ENCODE measurements around the gene ABHD5.
"Not testable (repeated sequence)": the region's sequence is repeated elsewhere in the genome, so short reads cannot be mapped to it uniquely, and the experiment has no call there.

ABHD5 gene

GRCh38 chr3:43690400-43691119 lies at the start of gene ABHD5:
ABHD5 (plus strand) TSS chr3:43690938; CDS start chr3:43690993, 55 bp downstream.
- Mint-ChIP-seq H3K4me1 (peaks cover 9 to 33% of the 10 kb centered on the region in 2 donors), H3K9me3 (no peaks in the 10 kb centered on the region), H3K4me3 (peak within 1 kb of the TSS; percentile 89 to 93), H3K27ac (peak within 1 kb of the TSS; percentile 97), H3K27me3 (no peaks in the 10 kb centered on the region), H3K36me3 (peaks cover 0 to 2% of the 10 kb centered on the region in 2 donors)
- ATAC-seq (replicated peaks) (peak; percentile 87 to 90), DNase-seq (peak; percentile 89)

- no peak for ATAC-seq (replicated peaks)
- no peak for DNase-seq
Measured at GRCh38 chr3:43641306-43642114, 49.2 kb upstream of the ABHD5 start.

GRCh38 chr3:43644443-43644842 lies 46.3 kb upstream of the ABHD5 start:
- H3K4me3 Mint-ChIP-seq, result no peak overlapping the region
- ATAC-seq (replicated peaks) (no peak), DNase-seq (no peak)
- no peak overlapping the region for H3K27ac Mint-ChIP-seq
- H3K9me3 Mint-ChIP-seq, result no peaks in the 10 kb centered on the region
- no peaks in the 10 kb centered on the region for H3K36me3 Mint-ChIP-seq
- no peaks in the 10 kb centered on the region for H3K4me1 Mint-ChIP-seq
- H3K27me3 Mint-ChIP-seq, result peaks cover 11 to 26% of the 10 kb centered on the region in 2 donors

More at GRCh38 chr3:43641306-43642114, 49.2 kb upstream of the ABHD5 start:
- H3K9me3 Mint-ChIP-seq, result no peaks in the 10 kb centered on the region
- H3K36me3 Mint-ChIP-seq, result no peaks in the 10 kb centered on the region
- H3K4me1 Mint-ChIP-seq, result peaks cover 0 to 7% of the 10 kb centered on the region in 2 donors
- H3K27ac Mint-ChIP-seq, result no peak overlapping the region
- peaks cover 19 to 20% of the 10 kb centered on the region in 2 donors for H3K27me3 Mint-ChIP-seq
- no peak overlapping the region for H3K4me3 Mint-ChIP-seq

GRCh38 chr3:43647331-43648166 lies 43.2 kb upstream of the ABHD5 start:
- ATAC-seq (replicated peaks) (no peak), DNase-seq (no peak)
- Mint-ChIP-seq H3K27me3 (peaks cover 18 to 30% of the 10 kb centered on the region in 2 donors), H3K27ac (no peak overlapping the region), H3K36me3 (no peaks in the 10 kb centered on the region), H3K9me3 (no peaks in the 10 kb centered on the region), H3K4me1 (no peaks in the 10 kb centered on the region), H3K4me3 (no peak overlapping the region)

- Mint-ChIP-seq H3K27me3 (peaks cover 14 to 28% of the 10 kb centered on the region in 2 donors), H3K36me3 (no peaks in the 10 kb centered on the region), H3K9me3 (no peaks in the 10 kb centered on the region), H3K4me3 (no peak overlapping the region), H3K4me1 (no peaks in the 10 kb centered on the region), H3K27ac (no peak overlapping the region)
- no peak for DNase-seq
- no peak for ATAC-seq (replicated peaks)
Measured at GRCh38 chr3:43648957-43649356, 41.8 kb upstream of the ABHD5 start.

GRCh38 chr3:43649365-43649968 lies 41.3 kb upstream of the ABHD5 start:
- DNase-seq (no peak), ATAC-seq (replicated peaks) (no peak)
- H3K4me3 Mint-ChIP-seq, result no peak overlapping the region
- H3K27ac Mint-ChIP-seq, result no peak overlapping the region
- no peaks in the 10 kb centered on the region for H3K4me1 Mint-ChIP-seq
- peaks cover 11 to 26% of the 10 kb centered on the region in 2 donors for H3K27me3 Mint-ChIP-seq
- no peaks in the 10 kb centered on the region for H3K36me3 Mint-ChIP-seq
- no peaks in the 10 kb centered on the region for H3K9me3 Mint-ChIP-seq

GRCh38 chr3:43650345-43650744 lies 40.4 kb upstream of the ABHD5 start:
- DNase-seq (no peak), ATAC-seq (replicated peaks) (no peak)
- Mint-ChIP-seq H3K36me3 (no peaks in the 10 kb centered on the region), H3K27ac (no peak overlapping the region), H3K4me1 (no peaks in the 10 kb centered on the region), H3K4me3 (no peak overlapping the region), H3K27me3 (peaks cover 7 to 23% of the 10 kb centered on the region in 2 donors), H3K9me3 (no peaks in the 10 kb centered on the region)

GRCh38 chr3:43656390-43656789 lies 34.3 kb upstream of the ABHD5 start:
- not testable (repeated sequence) for H3K27ac Mint-ChIP-seq

GRCh38 chr3:43659250-43659880 lies 31.4 kb upstream of the ABHD5 start:
- DNase-seq (no peak), ATAC-seq (replicated peaks) (no peak)
- Mint-ChIP-seq H3K27me3 (peaks cover 5 to 24% of the 10 kb centered on the region in 2 donors), H3K4me1 (no peaks in the 10 kb centered on the region), H3K36me3 (peaks cover 1 to 3% of the 10 kb centered on the region in 2 donors), H3K9me3 (peaks cover 4 to 11% of the 10 kb centered on the region in 2 donors), H3K4me3 (no peak overlapping the region), H3K27ac (no peak overlapping the region)

More at GRCh38 chr3:43656390-43656789, 34.3 kb upstream of the ABHD5 start:
- H3K9me3 Mint-ChIP-seq; H3K4me3 Mint-ChIP-seq; DNase-seq; H3K36me3 Mint-ChIP-seq; ATAC-seq (replicated peaks); H3K4me1 Mint-ChIP-seq: not testable (repeated sequence)
- H3K27me3 Mint-ChIP-seq, result peaks cover 5 to 18% of the 10 kb centered on the region in 2 donors

- not testable (repeated sequence) for DNase-seq; H3K36me3 Mint-ChIP-seq; H3K4me3 Mint-ChIP-seq; ATAC-seq (replicated peaks); H3K4me1 Mint-ChIP-seq; H3K27ac Mint-ChIP-seq
- H3K9me3 Mint-ChIP-seq, result peaks cover 4 to 11% of the 10 kb centered on the region in 2 donors
- H3K27me3 Mint-ChIP-seq, result peaks cover 5 to 24% of the 10 kb centered on the region in 2 donors
Measured at GRCh38 chr3:43661376-43661775, 29.4 kb upstream of the ABHD5 start.

- H3K27ac Mint-ChIP-seq; H3K4me1 Mint-ChIP-seq; DNase-seq; H3K4me3 Mint-ChIP-seq; H3K9me3 Mint-ChIP-seq; ATAC-seq (replicated peaks); H3K36me3 Mint-ChIP-seq: not testable (repeated sequence)
- peaks cover 18 to 30% of the 10 kb centered on the region in 2 donors for H3K27me3 Mint-ChIP-seq
Measured at GRCh38 chr3:43665011-43665410, 25.7 kb upstream of the ABHD5 start.

GRCh38 chr3:43670635-43671522 lies 19.9 kb upstream of the ABHD5 start:
- no peak overlapping the region for H3K4me3 Mint-ChIP-seq
- peaks cover 10 to 14% of the 10 kb centered on the region in 2 donors for H3K27me3 Mint-ChIP-seq
- no peak for DNase-seq
- no peak for ATAC-seq (replicated peaks)
- H3K9me3 Mint-ChIP-seq, result no peaks in the 10 kb centered on the region
- H3K36me3 Mint-ChIP-seq, result no peaks in the 10 kb centered on the region
- H3K4me1 Mint-ChIP-seq, result no peaks in the 10 kb centered on the region
- no peak overlapping the region for H3K27ac Mint-ChIP-seq
